ENCODE results near the gene LRRC25.

DNA sequence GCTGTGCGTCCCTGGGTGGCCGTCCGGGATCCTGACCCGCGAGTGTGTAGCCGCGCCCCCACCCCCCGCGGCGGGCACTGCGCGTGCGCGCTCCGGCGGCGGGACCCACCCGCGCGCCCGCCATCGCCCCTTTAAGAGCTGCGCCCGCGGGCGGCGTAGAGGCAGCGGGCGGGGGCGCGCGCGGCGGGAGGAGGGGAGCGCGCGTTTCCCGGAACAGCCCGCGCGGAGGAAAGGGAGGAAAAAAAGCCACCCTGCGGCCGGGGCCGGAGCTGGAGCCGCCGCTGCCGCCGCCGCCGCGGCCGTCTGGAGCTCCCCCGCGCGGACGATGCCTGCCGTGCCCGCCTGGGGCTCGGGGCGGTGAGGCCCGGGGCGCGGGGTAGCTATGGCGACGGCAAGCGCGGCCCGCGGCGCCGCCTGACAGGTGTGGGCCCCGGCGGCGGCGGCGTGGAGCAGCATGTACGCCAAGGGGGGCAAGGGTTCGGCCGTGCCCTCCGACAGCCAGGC lies 21.8 kb upstream of the LRRC25 start, which contains the start of gene SSBP4:
- TF ChIP-seq CTCF (IDR thresholded peaks at IDR 0.05): peak in 8 of 12 donors; percentile 14 to 69 (median 45)
- TF ChIP-seq POLR2A (IDR thresholded peaks at IDR 0.05): peak in 1 of 2 donors; percentile 50

Data from heart left ventricle (tissue), 13 donors.